BE2C (cell line): ENCODE data around the gene PRR32.

ENCODE experiments used
- DNase-seq: peaks from one replicate; pipeline ENCODE4 v3.0.0-alpha.2; 2020
- H3K27me3 ChIP-seq: fragments of 250-450 bp; sonication (Bioruptor Pico); 2 replicates; pipeline ENCODE4 v1.5.1; 2020; ENCODE audit warnings: mild to moderate bottlenecking
- H3K36me3 ChIP-seq: fragments of 250-450 bp; sonication (Bioruptor Pico); 2 replicates; pipeline ENCODE4 v1.5.1; 2020; ENCODE audit warnings: mild to moderate bottlenecking
- H3K4me1 ChIP-seq: fragments of 250-450 bp; sonication (Bioruptor Pico); 2 replicates; pipeline ENCODE4 v1.5.1; 2020
- H3K4me3 ChIP-seq: 2 replicates; pipeline ENCODE4 v1.5.1; 2011; ENCODE audit warnings: low read depth, low read length
- H3K9me3 ChIP-seq: fragments of 250-450 bp; sonication (Bioruptor Pico); 2 replicates; pipeline ENCODE4 v1.5.1; 2020
- CTCF ChIP-seq: IDR thresholded peaks from 2 replicates; pipeline ENCODE4 v1.5.1; 2012; ENCODE audit warnings: mild to moderate bottlenecking, low read depth, low read length

Gene PRR32

GRCh38 chrX:126820700-126821420, 1.3 kb downstream of the PRR32 start:
- no peak for TF ChIP-seq CTCF
- H3K9me3 ChIP-seq: no peaks in the 10 kb centered on the region
- DNase-seq: no peak
- no peaks in the 10 kb centered on the region for H3K27me3 ChIP-seq
- no peaks in the 10 kb centered on the region for H3K36me3 ChIP-seq
- H3K4me3 ChIP-seq: no peak overlapping the region
- no peaks in the 10 kb centered on the region for H3K4me1 ChIP-seq

- H3K36me3 ChIP-seq: no peaks in the 10 kb centered on the region
- no peak for DNase-seq
- no peak for TF ChIP-seq CTCF
- no peaks in the 10 kb centered on the region for H3K27me3 ChIP-seq
- H3K4me3 ChIP-seq: no peak overlapping the region
- no peaks in the 10 kb centered on the region for H3K9me3 ChIP-seq
- no peaks in the 10 kb centered on the region for H3K4me1 ChIP-seq
These were observed 4.9 kb downstream of the PRR32 start for GRCh38 chrX:126824338-126825007.

DNA sequence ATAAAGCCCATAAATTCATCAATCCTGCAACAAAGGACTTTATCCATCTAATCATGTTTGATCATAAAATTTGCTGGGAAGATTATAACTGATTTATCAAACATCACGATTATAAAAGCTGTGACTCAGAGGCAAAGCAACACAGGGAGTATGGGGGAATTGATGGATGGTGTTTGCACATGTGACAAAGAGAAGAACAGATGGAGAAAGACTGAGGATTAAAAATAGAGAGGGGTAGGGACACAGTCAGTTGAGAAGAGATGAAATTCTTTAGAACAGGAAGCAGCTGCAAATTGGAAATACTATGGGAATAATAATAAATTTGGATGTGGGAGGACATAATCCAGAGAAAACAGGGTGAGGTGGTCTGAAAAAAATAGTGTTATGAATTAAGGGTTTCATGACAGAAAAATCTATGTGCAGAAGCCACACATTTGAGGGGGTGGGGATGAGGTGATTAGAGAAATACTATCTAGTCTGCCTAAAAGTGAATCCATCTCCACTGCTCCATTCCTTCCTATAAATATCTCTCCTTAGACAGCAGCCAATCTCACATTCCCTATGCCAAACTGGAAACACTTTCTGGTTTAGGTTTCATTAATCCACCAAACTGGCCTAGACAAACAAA, 6.2 kb downstream of the PRR32 start:
- DNase-seq: no peak
- TF ChIP-seq CTCF: no peak
- no peak overlapping the region for H3K4me3 ChIP-seq

DNA sequence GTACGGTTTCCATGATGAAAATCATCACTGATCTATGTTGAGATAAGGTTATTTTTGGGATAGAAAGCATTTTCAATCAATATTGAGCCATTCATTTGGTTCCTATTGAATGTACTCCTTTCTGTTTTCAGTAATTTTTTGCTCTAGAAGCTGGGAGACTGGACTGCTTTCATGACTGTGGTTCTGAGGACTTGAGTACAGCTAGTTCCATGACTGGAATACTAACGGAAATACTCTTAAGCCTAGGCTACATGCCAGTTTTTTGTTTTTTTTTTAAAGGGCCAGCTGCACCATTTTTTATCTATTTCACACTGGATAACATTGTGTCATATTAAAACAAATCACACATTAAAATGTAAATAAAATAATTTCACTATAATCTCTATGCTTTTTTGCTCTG, 16.7 kb downstream of the PRR32 start:
- no peaks in the 10 kb centered on the region for H3K4me1 ChIP-seq
- H3K27me3 ChIP-seq: no peaks in the 10 kb centered on the region
- DNase-seq: no peak
- H3K36me3 ChIP-seq: no peaks in the 10 kb centered on the region
- H3K4me3 ChIP-seq: no peak overlapping the region
- H3K9me3 ChIP-seq: no peaks in the 10 kb centered on the region
- no peak for TF ChIP-seq CTCF

More for the DNA sequence above, 6.2 kb downstream of the PRR32 start:
- Histone ChIP-seq H3K9me3 (no peaks in the 10 kb centered on the region), H3K36me3 (no peaks in the 10 kb centered on the region), H3K4me1 (no peaks in the 10 kb centered on the region), H3K27me3 (no peaks in the 10 kb centered on the region)

DNA sequence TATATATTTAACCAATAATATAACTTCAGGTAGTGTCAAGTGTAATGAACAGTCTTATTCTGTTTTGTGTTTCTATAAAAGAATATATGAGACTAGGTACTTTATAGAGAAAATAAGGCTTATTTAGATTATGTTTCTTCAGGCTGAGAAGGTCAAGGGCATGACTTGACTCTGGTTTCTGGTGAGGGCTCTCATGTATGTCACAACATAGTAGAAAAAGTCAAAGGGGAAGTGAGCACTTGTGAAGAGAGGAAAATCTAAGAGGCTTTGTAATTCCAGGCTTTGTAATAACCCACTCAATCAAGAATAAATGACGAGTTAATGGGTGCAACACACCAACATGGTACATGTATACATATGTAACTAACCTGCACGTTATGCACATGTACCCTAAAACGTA, 27.6 kb downstream of the PRR32 start:
- no peaks in the 10 kb centered on the region for H3K4me1 ChIP-seq
- DNase-seq: no peak
- TF ChIP-seq CTCF: no peak
- no peaks in the 10 kb centered on the region for H3K36me3 ChIP-seq
- H3K27me3 ChIP-seq: no peaks in the 10 kb centered on the region
- no peaks in the 10 kb centered on the region for H3K9me3 ChIP-seq
- H3K4me3 ChIP-seq: no peak overlapping the region
